Activated T-helper 2 cell treated with anti-CD3 and anti-CD28 coated beads, Interferon-gamma antibody, Interleukin-2, Interleukin-4, amounts not matched to agents 10 μg/mL and 5 μg/mL and 100 μg/mL, durations not matched to agents 14 hours and 24 hours and 36 hours (primary cell): Measurements from ENCODE around the gene CD300A. TPM values are rescaled to one million over a fixed set of nuclear protein-coding genes. Genes with fewer than 3 reads are reported as not detected.
A peak's percentile ranks its signal among the peaks of the same experiment; 100 is the strongest.

Source experiments
- DNase-seq: peaks from one replicate; pipeline ENCODE4 v3.0.0; 2021; ENCODE audit warnings: low spot score
- H3K27ac Mint-ChIP-seq: one replicate; pipeline ENCODE4 v1.8.0; 2021; ENCODE audit warnings: mixed read lengths
- H3K27me3 Mint-ChIP-seq: one replicate; pipeline ENCODE4 v1.8.0; 2021; ENCODE audit warnings: low read depth, mixed read lengths
- H3K36me3 Mint-ChIP-seq: one replicate; pipeline ENCODE4 v1.8.0; 2021; ENCODE audit warnings: low read depth, mixed read lengths
- H3K4me1 Mint-ChIP-seq: one replicate; pipeline ENCODE4 v1.8.0; 2021; ENCODE audit warnings: low read depth, mixed read lengths
- H3K4me3 Mint-ChIP-seq: one replicate; pipeline ENCODE4 v1.8.0; 2021; ENCODE audit warnings: low read depth, mild to moderate bottlenecking, moderate library complexity, mixed read lengths
- H3K9me3 Mint-ChIP-seq: one replicate; pipeline ENCODE4 v1.8.0; 2021; ENCODE audit warnings: mixed read lengths
- intact Hi-C: fragments of 100-400 bp; cut with micrococcal nuclease; formaldehyde crosslinking; loops from one replicate; pipeline ENCODE4 v1.15.1; 2023
- total RNA-seq: library from RNA; stranded (reverse); gene quantifications from 2 replicates; pipeline ENCODE4 v1.2.3, GENCODE V29; 2022

The CD300A gene
- total RNA-seq = 16.6 and 16.7 TPM in 2 replicates

GRCh38 chr17:74466111-74466827, at the start of gene CD300A:
TSS of gene CD300A (plus strand) at chr17:74466634. CDS start at chr17:74466704, 70 bp downstream.
- H3K9me3 Mint-ChIP-seq = no peaks in the 10 kb centered on the region
- DNase-seq = peak; percentile 18
- H3K36me3 Mint-ChIP-seq = peaks cover 11% of the 10 kb centered on the region
- intact Hi-C loops = no loop called here
- H3K4me1 Mint-ChIP-seq = peaks cover 38% of the 10 kb centered on the region
- H3K27me3 Mint-ChIP-seq = no peaks in the 10 kb centered on the region
- H3K27ac Mint-ChIP-seq = peak within 1 kb of the TSS; percentile 72
- H3K4me3 Mint-ChIP-seq = no peak within 1 kb of the TSS

- no peaks in the 10 kb centered on the region for H3K36me3 Mint-ChIP-seq
- H3K9me3 Mint-ChIP-seq = no peaks in the 10 kb centered on the region
- peaks cover 5% of the 10 kb centered on the region for H3K27me3 Mint-ChIP-seq
- intact Hi-C loops = no loop called here
- DNase-seq = no peak
- no peak overlapping the region for H3K4me3 Mint-ChIP-seq
- H3K27ac Mint-ChIP-seq = no peak overlapping the region
- peaks cover 4% of the 10 kb centered on the region for H3K4me1 Mint-ChIP-seq
Measured at GRCh38 chr17:74417178-74418045, 49.0 kb upstream of the CD300A start.

GRCh38 chr17:74419928-74420411, 46.5 kb upstream of the CD300A start:
- no peaks in the 10 kb centered on the region for H3K9me3 Mint-ChIP-seq
- H3K27me3 Mint-ChIP-seq = peaks cover 5% of the 10 kb centered on the region
- intact Hi-C loops = no loop called here
- peaks cover 4% of the 10 kb centered on the region for H3K4me1 Mint-ChIP-seq
- H3K4me3 Mint-ChIP-seq = no peak overlapping the region
- no peak for DNase-seq
- no peak overlapping the region for H3K27ac Mint-ChIP-seq
- no peaks in the 10 kb centered on the region for H3K36me3 Mint-ChIP-seq

GRCh38 chr17:74424117-74424516, 42.3 kb upstream of the CD300A start:
- DNase-seq = no peak
- intact Hi-C loops = no loop called here
- Mint-ChIP-seq H3K27me3 (peaks cover 19% of the 10 kb centered on the region), H3K4me1 (no peaks in the 10 kb centered on the region), H3K27ac (no peak overlapping the region), H3K4me3 (no peak overlapping the region), H3K9me3 (no peaks in the 10 kb centered on the region), H3K36me3 (no peaks in the 10 kb centered on the region)

- H3K4me3 Mint-ChIP-seq = no peak overlapping the region
- peaks cover 23% of the 10 kb centered on the region for H3K27me3 Mint-ChIP-seq
- no peak for DNase-seq
- H3K36me3 Mint-ChIP-seq = no peaks in the 10 kb centered on the region
- no peak overlapping the region for H3K27ac Mint-ChIP-seq
- H3K4me1 Mint-ChIP-seq = no peaks in the 10 kb centered on the region
- no peaks in the 10 kb centered on the region for H3K9me3 Mint-ChIP-seq
- intact Hi-C loops = no loop called here
Measured at GRCh38 chr17:74424657-74425056, 41.8 kb upstream of the CD300A start.

GRCh38 chr17:74426551-74427047, 39.8 kb upstream of the CD300A start:
- H3K27ac Mint-ChIP-seq = no peak overlapping the region
- no peaks in the 10 kb centered on the region for H3K9me3 Mint-ChIP-seq
- H3K27me3 Mint-ChIP-seq = peaks cover 34% of the 10 kb centered on the region
- intact Hi-C loops = no loop called here
- no peak for DNase-seq
- no peaks in the 10 kb centered on the region for H3K36me3 Mint-ChIP-seq
- no peaks in the 10 kb centered on the region for H3K4me1 Mint-ChIP-seq
- H3K4me3 Mint-ChIP-seq = no peak overlapping the region

- Mint-ChIP-seq H3K27ac (no peak overlapping the region), H3K4me1 (no peaks in the 10 kb centered on the region), H3K4me3 (no peak overlapping the region), H3K27me3 (peaks cover 38% of the 10 kb centered on the region), H3K36me3 (no peaks in the 10 kb centered on the region), H3K9me3 (no peaks in the 10 kb centered on the region)
- intact Hi-C loops = no loop called here
- DNase-seq = no peak
Measured at GRCh38 chr17:74427048-74427762, 39.2 kb upstream of the CD300A start.

GRCh38 chr17:74427763-74428153, 38.7 kb upstream of the CD300A start:
- H3K27ac Mint-ChIP-seq = no peak overlapping the region
- no peaks in the 10 kb centered on the region for H3K4me1 Mint-ChIP-seq
- no peak for DNase-seq
- no peak overlapping the region for H3K4me3 Mint-ChIP-seq
- H3K9me3 Mint-ChIP-seq = no peaks in the 10 kb centered on the region
- H3K27me3 Mint-ChIP-seq = peaks cover 39% of the 10 kb centered on the region
- intact Hi-C loops = no loop called here
- H3K36me3 Mint-ChIP-seq = no peaks in the 10 kb centered on the region

- no peak for DNase-seq
- no peaks in the 10 kb centered on the region for H3K36me3 Mint-ChIP-seq
- no peak overlapping the region for H3K4me3 Mint-ChIP-seq
- no peaks in the 10 kb centered on the region for H3K4me1 Mint-ChIP-seq
- intact Hi-C loops = no loop called here
- peaks cover 53% of the 10 kb centered on the region for H3K27me3 Mint-ChIP-seq
- H3K27ac Mint-ChIP-seq = no peak overlapping the region
- H3K9me3 Mint-ChIP-seq = no peaks in the 10 kb centered on the region
Measured at GRCh38 chr17:74429604-74430384, 36.6 kb upstream of the CD300A start.

GRCh38 chr17:74430385-74430705, 36.1 kb upstream of the CD300A start:
- Mint-ChIP-seq H3K9me3 (no peaks in the 10 kb centered on the region), H3K27me3 (peaks cover 56% of the 10 kb centered on the region), H3K36me3 (no peaks in the 10 kb centered on the region), H3K4me1 (no peaks in the 10 kb centered on the region), H3K27ac (no peak overlapping the region), H3K4me3 (no peak overlapping the region)
- no peak for DNase-seq
- intact Hi-C loops = no loop called here

- H3K27me3 Mint-ChIP-seq = peaks cover 57% of the 10 kb centered on the region
Measured at GRCh38 chr17:74430706-74431567, 35.5 kb upstream of the CD300A start.

More at GRCh38 chr17:74430706-74431567, 35.5 kb upstream of the CD300A start:
- intact Hi-C loops = no loop called here
- Mint-ChIP-seq H3K36me3 (no peaks in the 10 kb centered on the region), H3K4me1 (no peaks in the 10 kb centered on the region), H3K9me3 (no peaks in the 10 kb centered on the region), H3K27ac (no peak overlapping the region), H3K4me3 (peak overlapping the region; percentile 42)
- no peak for DNase-seq
